Measurements from ENCODE around the gene VPS13C.
"Not testable (repeated sequence)": the region's sequence is repeated elsewhere in the genome, so short reads cannot be mapped to it uniquely, and the experiment has no call there.

VPS13C gene

DNA sequence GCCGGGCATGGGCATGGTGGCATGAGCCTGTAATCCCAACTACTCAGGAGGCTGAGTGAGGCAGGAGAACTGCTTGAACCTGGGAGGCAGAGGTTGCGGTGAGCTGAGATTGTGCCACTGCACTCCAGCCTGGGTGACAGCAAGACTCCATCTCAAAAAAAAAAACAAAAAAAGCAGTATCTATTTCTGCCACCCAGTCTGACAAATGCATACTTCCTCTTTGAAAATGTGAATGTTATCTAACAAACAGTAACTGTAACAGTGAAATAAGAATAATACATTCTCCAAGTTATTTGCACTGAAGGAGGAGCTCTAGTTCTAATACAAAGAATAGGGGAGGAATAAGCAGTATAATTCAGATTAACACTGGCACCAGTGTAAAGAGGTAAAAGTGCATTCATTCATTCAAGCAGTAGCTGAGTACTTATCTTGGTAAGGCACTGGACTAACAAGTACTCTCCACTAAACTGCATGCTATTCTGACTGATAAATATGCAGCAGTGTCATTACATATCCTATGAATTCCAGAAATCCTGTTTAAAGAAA is 12.9 kb downstream of the VPS13C start:
- in situ Hi-C loops (cut with MboI; ENCODE audit: low sequenced_read_pairs): no loop called here

DNA sequence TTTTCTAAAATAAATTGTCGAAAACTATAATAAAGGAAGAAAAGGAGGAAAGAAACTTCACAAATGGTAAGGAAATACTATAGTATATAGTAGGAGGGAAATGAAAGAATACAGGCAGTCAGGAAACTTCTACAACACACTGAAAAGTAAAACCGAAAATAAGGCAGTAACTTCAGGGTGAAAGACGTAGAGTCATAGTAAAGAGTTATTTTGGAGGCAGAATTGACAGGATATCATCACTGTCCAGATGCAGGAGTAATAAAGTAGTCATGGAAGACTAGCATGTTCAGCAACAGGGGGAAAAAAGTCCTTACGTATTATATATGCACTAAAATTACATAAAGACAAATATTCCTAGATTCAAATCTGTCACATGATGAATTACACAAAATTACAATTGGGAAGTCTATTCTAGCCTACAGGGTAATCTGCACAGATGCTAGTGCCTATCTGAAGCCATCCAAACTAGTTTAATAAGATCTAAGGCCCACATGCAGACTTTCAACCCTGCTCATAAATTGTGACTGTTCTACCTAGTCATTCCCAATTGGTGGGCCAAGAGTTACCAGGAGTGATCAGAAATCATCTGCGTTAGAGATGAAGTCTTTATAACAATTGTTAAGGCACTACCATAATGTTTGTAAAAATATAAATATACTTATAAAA is 14.0 kb downstream of the VPS13C start:
- in situ Hi-C loops (cut with MboI; ENCODE audit: low sequenced_read_pairs): no loop called here

DNA sequence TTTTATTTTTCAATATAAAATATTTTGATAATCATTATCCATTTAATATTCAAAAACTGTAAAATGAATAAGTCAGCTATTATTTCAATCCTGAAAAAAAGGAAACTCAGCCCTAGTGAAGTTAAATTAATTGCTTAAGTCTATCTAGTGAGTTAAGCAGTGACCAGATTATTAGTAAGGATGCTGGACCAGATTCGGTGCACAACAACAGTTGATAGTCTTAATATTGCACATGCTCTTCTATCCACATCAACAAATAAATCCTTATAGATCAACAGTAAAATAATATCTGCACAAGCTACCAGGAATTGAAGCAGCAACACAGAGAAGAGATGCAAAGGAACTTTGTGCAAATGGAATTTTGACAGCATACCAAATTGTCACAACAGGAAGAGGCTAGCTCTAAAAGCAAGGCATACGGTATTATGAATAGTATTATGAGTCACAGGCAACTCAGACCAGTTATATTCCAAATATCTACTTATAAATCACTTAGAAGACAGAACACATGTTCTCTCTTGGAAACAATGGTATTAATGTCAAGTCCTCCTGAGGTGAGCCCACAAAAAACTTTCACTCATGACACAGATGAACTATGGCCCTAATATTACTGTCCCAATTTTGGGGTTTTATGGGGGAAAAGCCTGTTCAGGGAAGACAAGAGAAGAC is 24.9 kb downstream of the VPS13C start:
- in situ Hi-C loops (cut with MboI; ENCODE audit: low sequenced_read_pairs): no loop called here

DNA sequence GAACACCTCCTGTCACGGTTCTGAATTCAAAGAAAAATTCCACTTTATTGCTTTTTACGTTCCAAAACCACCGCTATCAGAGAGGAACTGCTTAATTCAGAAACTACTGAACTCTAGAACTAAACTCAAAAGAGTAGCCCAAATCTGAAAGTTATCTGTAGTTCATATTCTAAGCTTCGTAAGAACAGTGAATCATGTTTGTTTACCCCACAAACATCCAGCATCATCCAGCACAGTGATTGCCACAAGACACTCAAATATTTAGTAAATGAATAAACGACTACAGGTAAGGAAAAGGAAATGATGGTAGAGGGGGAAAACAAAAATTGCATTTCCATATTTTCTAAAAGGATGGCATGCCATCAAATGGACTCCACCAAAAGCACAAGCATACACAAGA is 32.3 kb downstream of the VPS13C start:
- in situ Hi-C loops (cut with MboI; ENCODE audit: low sequenced_read_pairs): no loop called here

DNA sequence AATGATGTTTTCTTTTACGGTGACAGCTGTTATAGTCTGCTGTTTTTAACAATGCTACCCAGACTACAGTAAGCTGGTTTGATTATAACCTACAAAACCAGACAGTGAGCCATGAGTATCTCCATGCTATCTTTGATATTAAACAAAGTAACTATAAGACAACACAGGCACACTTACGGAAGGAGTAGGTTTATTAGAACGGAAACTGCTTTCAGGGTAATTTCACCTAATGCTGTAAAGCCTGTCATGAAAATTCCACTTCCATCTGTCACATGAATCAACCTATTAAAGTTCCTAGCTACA is 33.0 kb downstream of the VPS13C start:
- in situ Hi-C loops (cut with MboI; ENCODE audit: low sequenced_read_pairs): no loop called here

DNA sequence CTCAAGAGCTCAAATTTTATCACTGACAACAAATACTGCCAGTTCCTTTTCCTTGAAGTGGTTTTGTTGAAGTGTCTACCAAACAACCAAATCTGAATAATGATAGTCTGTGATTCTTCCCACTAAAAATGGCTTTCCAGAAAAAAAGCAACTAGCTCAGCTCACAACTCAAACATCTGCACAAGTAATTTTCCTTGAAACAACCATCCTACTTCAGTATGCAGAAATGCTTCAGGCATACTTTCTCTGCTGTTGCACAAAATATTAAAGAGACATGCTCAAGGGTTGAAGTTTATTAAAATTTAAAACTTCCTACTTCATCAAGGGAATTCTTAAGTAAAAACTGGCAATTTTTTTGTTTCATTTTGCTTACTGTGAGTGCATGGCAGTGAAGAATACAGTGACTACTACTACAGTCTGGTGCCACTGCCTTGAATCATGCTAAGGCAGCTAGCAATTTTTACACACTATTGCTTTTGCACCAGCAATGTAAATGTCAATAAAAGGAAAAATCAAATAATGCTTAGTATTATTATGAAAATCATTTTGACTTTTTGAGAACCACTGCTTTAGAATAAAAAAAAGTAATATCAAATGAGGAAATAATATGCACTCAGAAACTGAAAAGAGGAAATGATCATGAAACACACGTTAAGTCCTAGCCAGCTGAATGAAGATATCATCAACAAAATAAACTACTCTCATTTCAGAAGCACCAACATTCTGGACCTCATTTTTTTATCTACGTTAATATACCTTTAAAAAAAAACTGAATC is 33.6 kb downstream of the VPS13C start:
- in situ Hi-C loops (cut with MboI; ENCODE audit: low sequenced_read_pairs): no loop called here

DNA sequence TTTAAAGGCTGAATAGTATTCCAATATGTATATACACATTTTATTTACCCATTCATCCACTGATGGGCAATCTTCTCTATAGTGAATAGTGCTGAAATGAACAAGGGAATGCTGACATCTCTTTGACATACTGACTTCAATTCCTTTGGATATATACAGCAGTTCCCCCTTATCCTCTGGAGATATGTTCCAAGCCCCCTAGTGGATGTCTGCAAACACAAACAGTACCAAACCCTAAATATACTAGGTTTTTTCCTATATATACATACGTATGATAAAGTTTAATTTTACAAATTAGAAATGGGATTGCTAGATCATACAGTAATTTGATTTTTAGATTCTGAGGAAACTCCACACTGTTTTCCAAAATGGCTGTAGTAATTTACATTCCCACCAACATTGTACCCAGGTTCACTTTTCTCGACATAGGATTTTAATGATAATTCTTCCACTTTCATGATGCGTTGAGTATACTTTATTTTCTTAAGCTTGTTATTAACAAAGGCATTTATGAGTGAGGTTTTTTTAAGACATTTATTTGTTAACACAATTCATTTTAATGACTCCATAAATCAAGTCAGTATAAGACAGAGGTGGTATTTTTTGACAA is 38.2 kb downstream of the VPS13C start:
- in situ Hi-C loops (cut with MboI; ENCODE audit: low sequenced_read_pairs): no loop called here

DNA sequence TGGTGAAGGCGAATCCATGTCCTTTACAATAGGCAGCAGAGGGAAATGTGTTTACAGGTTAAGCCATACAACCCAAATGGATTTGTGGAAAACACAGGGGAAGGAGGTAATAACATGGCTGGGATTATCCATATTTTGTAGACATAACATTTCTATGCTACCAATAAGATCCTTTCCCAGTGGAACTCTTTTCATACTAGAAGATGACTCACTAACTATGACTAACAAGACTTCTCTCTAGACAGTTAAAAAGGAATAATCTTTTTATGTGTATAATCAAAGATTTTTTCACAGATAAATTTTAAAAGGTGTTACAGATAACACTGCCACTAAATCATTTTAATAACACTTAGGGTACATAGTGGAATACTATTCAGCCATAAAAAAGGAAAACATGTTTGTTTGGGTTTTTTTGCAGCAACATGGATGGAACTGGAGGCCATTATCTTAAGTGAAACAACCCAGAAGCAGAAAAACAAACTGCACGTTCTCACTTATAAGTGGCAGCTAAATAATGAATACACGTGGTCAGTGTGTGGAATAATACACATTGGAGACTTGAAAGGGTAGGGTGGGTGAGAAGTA is 39.6 kb downstream of the VPS13C start:
- in situ Hi-C loops (cut with MboI; ENCODE audit: low sequenced_read_pairs): no loop called here

DNA sequence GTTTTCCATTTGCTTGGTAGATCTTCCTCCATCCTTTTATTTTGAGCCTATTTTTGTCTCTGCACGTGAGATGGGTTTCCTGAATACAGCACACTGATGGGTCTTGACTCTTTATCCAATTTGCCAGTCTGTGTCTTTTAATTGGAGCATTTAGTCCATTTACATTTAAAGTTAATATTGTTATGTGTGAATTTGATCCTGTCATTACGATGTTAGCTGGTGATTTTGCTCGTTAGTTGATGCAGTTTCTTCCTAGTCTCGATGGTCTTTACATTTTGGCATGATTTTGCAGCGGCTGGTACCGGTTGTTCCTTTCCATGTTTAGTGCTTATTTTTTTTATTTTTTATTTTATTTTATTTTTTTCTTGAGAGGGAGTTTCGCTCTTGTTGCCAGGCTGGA is 54.9 kb downstream of the VPS13C start:
- in situ Hi-C loops (cut with MboI; ENCODE audit: low sequenced_read_pairs): not testable (repeated sequence)

DNA sequence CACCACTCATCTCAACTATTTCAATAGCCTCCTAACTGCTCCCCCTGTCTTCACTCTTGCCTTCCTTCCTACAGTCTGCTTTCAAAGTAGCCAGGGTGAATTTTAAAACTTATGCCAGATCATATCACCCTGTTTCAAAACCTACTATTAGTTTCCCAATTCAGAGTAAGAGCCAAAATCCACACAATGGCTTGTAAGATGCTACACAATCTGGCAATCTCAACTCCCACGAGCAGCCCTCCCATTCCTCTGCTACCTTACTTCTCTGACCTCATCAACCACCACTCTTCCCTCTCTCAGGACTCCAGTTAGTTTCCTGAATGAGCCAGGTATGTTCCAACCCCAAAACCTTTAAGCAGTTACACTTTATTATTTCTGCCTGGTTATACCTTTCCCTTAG is 62.5 kb downstream of the VPS13C start:
- in situ Hi-C loops (cut with MboI; ENCODE audit: low sequenced_read_pairs): no loop called here

DNA sequence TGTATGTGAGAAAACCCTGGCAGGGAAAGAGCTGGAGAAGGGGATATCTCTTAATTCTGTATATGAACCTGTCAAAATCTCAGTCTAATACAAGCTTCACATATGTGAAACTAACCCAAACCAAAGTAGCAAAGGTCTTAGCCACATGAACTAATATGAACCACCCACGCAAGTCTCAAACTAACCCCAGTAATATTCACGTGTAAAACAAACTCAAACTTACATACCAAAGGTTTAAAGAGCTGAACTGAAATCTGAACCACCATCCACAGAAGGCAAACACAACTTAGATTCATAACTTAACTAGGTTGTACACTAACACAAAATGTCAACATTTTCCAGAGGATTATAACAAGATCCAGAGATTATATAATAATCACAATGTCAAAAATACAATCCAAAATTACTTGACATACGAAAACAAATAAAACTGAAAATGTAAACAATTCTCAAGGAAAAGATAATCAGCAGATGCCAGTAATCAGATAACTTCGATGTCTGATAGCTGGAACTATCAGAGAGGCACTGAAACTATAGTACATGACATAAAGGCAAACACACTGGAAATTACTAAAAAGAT is 64.1 kb downstream of the VPS13C start:
- in situ Hi-C loops (cut with MboI; ENCODE audit: low sequenced_read_pairs): no loop called here

DNA sequence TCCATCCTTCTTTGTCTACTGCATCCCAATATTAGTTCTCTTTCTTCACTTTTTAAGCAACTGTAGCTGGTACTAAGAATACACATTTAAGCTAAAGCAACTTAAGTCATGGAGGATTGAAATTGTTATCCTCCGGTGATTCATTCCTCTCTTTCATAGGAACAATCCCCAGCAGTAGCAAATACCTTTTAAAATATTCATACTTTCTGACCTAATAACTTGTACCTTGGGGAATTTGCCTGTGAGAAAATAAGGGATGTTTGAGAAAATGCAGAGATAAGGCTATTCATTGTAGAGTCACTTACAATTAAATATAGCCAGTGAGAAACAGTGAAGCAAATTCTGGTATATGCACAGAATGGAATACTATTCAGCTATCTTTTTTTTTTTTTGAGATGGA is 66.0 kb downstream of the VPS13C start:
- in situ Hi-C loops (cut with MboI; ENCODE audit: low sequenced_read_pairs): no loop called here

DNA sequence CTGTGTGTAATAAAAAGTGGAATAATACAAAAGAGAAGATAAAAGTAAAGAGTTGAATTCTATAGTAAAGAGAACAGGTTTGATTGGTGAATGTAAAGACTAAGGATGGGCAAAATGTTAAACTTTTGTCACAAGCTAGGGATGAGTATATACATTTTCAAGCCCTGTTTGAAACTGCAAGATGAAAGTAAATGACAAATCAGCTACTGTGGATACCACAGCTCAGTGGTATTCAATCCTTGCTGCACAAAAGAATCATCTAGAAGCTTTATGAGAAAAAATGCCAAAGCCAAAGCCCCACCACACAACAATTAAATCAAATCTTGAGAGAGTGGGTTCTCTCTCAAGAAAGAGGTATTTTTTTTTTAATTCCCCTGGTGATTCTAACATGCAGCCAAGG is 67.7 kb downstream of the VPS13C start:
- in situ Hi-C loops (cut with MboI; ENCODE audit: low sequenced_read_pairs): no loop called here

DNA sequence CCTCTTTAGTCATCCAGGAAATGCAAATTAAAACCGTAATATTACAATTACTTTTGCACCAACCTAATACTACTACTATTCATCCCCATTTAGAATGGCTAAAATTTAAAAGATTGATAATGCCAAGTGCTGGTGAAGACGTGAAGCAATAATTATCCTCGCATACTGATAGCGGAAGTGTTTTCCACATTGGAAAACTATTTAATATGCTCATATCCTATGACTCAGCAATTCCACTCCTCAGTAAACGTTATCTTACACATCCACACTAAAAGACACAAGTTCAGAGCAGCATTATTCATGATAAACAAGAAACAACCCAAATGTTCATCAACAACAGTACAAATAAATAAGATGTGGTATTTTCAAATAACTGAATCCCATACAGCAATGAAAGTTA is 70.6 kb downstream of the VPS13C start:
- in situ Hi-C loops (cut with MboI; ENCODE audit: low sequenced_read_pairs): no loop called here

DNA sequence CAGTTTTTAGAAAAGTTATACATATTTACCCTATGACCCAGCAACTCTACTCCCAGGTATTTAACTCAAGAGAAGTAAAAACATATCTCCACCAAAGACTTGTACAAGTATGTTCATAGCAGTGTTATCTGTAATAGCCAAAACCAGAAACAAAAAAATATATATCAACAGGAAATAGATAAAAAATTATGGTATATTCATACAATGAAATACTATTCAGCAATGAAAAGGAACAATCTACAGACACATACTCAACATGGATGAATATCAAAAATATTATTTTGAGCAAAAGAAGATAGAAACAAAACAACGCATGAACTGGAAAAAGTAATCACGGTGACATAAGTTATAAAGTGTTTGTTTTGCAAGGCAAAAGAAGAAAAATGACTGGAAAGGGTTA is 72.4 kb downstream of the VPS13C start:
- in situ Hi-C loops (cut with MboI; ENCODE audit: low sequenced_read_pairs): no loop called here

DNA sequence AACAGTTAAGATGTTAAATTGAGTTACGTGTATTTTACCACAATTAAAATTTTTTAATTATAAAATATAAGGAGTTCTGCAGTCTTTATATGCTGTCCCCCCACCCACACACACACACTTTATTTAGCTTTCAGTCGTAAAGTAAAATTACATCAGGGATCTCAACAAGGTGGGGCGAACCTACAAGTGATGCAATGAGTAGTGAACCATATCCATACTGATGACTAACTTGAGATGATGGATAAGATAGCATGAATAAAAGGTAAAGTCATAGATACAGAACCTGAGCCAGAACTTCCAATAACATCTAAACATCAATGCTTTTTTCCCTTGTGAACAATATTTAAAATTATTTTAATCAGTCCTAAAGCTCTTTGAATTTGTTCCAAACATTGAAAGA is 77.2 kb downstream of the VPS13C start:
- in situ Hi-C loops (cut with MboI; ENCODE audit: low sequenced_read_pairs): no loop called here

DNA sequence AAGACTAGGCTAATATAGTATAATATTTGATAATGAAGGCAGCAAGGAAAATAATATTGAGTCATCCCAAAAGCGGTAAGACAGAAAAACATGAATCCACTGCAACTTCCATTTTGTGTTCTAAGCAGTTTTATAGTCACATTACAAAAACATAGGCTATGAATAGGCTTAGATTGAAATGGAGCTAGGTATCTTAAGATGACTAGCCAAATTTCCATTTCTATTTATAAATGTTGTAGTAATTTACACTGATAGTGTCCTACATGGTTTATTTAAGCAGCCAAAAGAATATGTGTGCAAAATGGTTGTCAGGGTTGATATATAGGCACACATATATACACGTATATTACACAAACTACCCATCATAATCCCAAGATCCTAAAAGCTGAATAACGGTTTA is 82.0 kb downstream of the VPS13C start:
- in situ Hi-C loops (cut with MboI; ENCODE audit: low sequenced_read_pairs): no loop called here

DNA sequence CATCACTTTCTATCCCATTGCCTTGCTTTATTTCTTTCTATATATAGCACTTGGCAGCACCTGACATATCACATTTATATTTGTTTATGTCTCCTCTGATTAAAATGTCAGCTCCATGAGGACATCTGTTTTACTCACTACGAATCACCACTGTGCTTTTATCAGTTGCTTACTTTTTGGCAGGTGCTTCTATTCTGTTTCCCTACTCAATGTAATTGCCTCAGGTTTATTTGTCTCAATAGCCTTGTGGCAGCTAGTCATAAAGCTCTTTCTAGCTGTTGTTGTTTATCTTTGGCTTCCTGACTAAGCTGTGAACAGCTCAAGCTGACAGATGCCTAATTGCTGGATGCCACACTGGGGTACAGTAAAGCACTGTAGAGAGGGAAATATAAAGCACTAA is 85.5 kb downstream of the VPS13C start:
- in situ Hi-C loops (cut with MboI; ENCODE audit: low sequenced_read_pairs): no loop called here

DNA sequence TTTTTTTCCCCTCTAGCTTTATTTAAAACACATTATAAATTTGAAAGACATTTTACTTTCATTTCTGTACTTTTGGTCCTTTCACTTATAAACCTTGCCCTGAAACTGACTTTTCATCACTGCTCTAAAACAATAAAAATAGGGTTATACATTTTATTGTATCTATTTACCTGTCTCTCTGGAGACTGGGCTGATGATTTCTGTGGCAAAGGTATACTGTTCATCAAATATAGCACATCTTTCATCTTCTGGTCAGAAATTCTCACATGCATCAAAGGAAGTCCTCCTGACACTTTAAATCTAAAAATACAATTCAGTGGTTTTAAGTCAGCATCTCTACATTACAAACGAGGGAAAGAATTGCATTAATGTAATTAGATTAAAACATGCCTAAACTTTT is 86.1 kb downstream of the VPS13C start:
- in situ Hi-C loops (cut with MboI; ENCODE audit: low sequenced_read_pairs): no loop called here

DNA sequence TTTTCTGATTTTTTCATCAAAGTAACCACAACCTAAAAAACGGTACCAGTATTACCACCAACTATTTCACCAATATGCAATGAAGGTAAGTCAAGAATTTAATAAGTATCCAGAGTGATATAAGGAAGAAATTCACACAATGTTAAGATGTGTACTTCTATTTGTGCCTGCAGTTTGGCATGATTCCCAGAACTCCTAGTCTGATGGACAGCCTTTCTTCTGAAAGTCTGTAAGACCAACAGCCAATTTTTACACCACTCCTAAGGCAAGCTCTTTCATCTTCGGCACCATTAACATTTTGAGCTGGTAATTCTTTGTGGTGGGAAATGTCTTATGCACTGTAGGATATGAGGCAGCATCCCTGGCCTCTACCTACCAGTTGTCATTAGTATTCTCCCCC is 108.3 kb downstream of the VPS13C start:
- in situ Hi-C loops (cut with MboI; ENCODE audit: low sequenced_read_pairs): no loop called here

DNA sequence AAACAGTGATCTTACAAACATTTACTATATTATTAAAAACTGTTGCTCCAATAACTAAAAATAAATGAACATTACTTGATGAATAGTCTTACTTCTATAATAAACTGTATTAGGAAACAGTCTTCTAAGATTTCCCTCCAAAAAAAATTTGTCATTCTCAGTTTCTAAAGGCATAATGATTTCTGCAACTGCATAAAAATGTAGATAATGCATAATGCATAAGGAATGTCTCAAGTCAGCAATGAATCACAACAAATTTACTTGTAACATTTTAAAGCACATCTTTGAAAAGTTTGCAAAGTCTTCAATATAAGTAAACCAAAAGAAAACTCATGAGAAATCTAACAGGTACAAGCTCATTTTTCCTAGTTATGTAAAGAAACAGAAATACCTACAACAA is 113.5 kb downstream of the VPS13C start:
- in situ Hi-C loops (cut with MboI; ENCODE audit: low sequenced_read_pairs): no loop called here

Data from hTERT RPE-1 (cell line).